Lower lobe of right lung (tissue), 2 donors: Measurements from ENCODE around the gene KLK4. TPM values are rescaled to one million over a fixed set of nuclear protein-coding genes. Genes with fewer than 3 reads are reported as not detected.

Experiments used
- ATAC-seq, 2 donors: fragments of 200-7000 bp; cut with Tn5 transposase; one replicate each; pipeline ENCODE4 v1.9.1; 2020 to 2022; ENCODE audit warnings: mild to moderate bottlenecking in 2 of 2, moderate library complexity in 2 of 2
- DNase-seq: peaks from one replicate; pipeline ENCODE4 v3.0.0-alpha.2; 2020
- H3K27ac ChIP-seq: fragments of 200-600 bp; one replicate; pipeline ENCODE4 v1.8.0; 2022
- H3K27me3 ChIP-seq: fragments of 200-600 bp; one replicate; pipeline ENCODE4 v1.8.0; 2022; ENCODE audit warnings: low read depth
- H3K36me3 ChIP-seq: fragments of 200-600 bp; one replicate; pipeline ENCODE4 v1.8.0; 2022; ENCODE audit warnings: mild to moderate bottlenecking
- H3K4me1 ChIP-seq: fragments of 200-600 bp; one replicate; pipeline ENCODE4 v1.8.0; 2022
- H3K4me3 ChIP-seq: fragments of 200-600 bp; one replicate; pipeline ENCODE4 v1.8.0; 2022; ENCODE audit warnings: mild to moderate bottlenecking
- H3K9me3 ChIP-seq: fragments of 200-600 bp; one replicate; pipeline ENCODE4 v1.8.0; 2022
- intact Hi-C: fragments of 100-400 bp; cut with DNase I; formaldehyde crosslinking; loops from one replicate; pipeline ENCODE4 v1.11.0; 2022
- total RNA-seq: library from RNA; stranded (reverse); fragmentation: NEBNext Ultra II Directional; extraction: Animal tissue kit (Norgen Biotek cat#: 25700); gene quantifications from one replicate; pipeline ENCODE4 v1.2.1, GENCODE V29; 2021
- TF ChIP-seq, protein P1 (sequence below): fragments of 200-600 bp; IDR thresholded peaks from one replicate; pipeline ENCODE4 v1.8.0; 2022; ENCODE audit warnings: antibody characterized with exemption, mild to moderate bottlenecking
- donor health status: DM: no; HTN: yes; CAD: no; lungs with severe emphysema.

Gene KLK4
- total RNA-seq, 1 donor from 2014 or later: not detected

- Histone ChIP-seq H3K27me3 (no peaks in the 10 kb centered on the region), H3K9me3 (no peaks in the 10 kb centered on the region), H3K4me3 (no peak overlapping the region), H3K36me3 (no peaks in the 10 kb centered on the region), H3K4me1 (no peaks in the 10 kb centered on the region), H3K27ac (no peak overlapping the region)
- TF ChIP-seq, protein P1, sequence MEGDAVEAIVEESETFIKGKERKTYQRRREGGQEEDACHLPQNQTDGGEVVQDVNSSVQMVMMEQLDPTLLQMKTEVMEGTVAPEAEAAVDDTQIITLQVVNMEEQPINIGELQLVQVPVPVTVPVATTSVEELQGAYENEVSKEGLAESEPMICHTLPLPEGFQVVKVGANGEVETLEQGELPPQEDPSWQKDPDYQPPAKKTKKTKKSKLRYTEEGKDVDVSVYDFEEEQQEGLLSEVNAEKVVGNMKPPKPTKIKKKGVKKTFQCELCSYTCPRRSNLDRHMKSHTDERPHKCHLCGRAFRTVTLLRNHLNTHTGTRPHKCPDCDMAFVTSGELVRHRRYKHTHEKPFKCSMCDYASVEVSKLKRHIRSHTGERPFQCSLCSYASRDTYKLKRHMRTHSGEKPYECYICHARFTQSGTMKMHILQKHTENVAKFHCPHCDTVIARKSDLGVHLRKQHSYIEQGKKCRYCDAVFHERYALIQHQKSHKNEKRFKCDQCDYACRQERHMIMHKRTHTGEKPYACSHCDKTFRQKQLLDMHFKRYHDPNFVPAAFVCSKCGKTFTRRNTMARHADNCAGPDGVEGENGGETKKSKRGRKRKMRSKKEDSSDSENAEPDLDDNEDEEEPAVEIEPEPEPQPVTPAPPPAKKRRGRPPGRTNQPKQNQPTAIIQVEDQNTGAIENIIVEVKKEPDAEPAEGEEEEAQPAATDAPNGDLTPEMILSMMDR: no peak
- intact Hi-C loops: no loop called here
- ATAC-seq: no peak
- no peak for DNase-seq
Measured at GRCh38 chr19:50947123-50947522, 35.9 kb upstream of the KLK4 start.

- Histone ChIP-seq H3K4me3 (no peak overlapping the region), H3K4me1 (no peaks in the 10 kb centered on the region), H3K9me3 (no peaks in the 10 kb centered on the region), H3K27ac (no peak overlapping the region), H3K36me3 (no peaks in the 10 kb centered on the region), H3K27me3 (no peaks in the 10 kb centered on the region)
- TF ChIP-seq, protein P1: no peak
- intact Hi-C loops: no loop called here
- DNase-seq: no peak
- ATAC-seq: no peak
Measured at GRCh38 chr19:50944795-50945194, 33.6 kb upstream of the KLK4 start.

GRCh38 chr19:50943074-50943828 lies 32.1 kb upstream of the KLK4 start:
- TF ChIP-seq, protein P1: no peak
- no peak overlapping the region for H3K27ac ChIP-seq
- H3K27me3 ChIP-seq: no peaks in the 10 kb centered on the region
- no peaks in the 10 kb centered on the region for H3K36me3 ChIP-seq
- H3K4me1 ChIP-seq: no peaks in the 10 kb centered on the region
- no peak overlapping the region for H3K4me3 ChIP-seq
- intact Hi-C loops: no loop called here
- H3K9me3 ChIP-seq: no peaks in the 10 kb centered on the region
- no peak for ATAC-seq
- DNase-seq: no peak

DNA sequence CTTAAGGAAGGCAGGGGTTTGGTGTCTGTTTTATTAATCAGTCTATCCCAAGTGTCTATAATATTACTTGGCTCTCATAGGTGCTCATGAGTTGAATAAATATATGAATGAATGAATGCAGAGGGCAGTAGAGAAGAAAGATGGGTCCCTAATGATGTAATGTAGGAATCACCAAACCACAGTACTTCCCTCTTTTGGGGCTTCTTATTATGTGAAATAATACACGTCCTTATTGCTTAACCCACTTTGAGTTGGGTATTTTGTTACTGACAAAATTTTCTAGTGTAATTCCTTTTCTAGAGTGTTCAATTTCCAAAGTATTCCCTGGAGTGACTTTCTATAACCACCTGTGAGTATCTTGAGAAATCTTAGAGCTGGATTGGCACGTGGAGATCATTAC lies 28.4 kb upstream of the KLK4 start:
- intact Hi-C loops: no loop called here
- TF ChIP-seq, protein P1: no peak
- DNase-seq: no peak

DNA sequence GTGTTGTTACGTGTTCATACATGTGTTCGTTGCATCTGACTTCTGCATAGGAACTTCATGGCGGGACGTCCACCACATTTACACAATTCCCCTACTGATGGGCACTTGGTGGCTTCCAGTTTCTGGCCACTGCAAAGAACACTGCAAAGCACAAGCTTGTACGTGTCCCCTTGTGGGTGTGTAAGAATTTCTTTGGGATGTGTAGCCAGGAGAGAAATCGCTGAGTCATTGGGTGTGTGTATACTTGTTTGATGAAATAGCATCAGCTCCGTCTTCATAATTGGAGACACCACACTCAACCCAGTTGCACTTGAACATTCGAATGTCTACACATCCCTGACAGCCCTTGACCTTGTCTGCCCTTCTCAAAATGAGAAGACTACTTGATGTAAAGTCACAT lies 22.4 kb upstream of the KLK4 start:
- intact Hi-C loops: no loop called here
- TF ChIP-seq, protein P1: no peak
- peaks cover 22% of the 10 kb centered on the region for H3K27me3 ChIP-seq
- H3K4me1 ChIP-seq: no peaks in the 10 kb centered on the region
- H3K4me3 ChIP-seq: no peak overlapping the region
- no peaks in the 10 kb centered on the region for H3K36me3 ChIP-seq
- no peak for ATAC-seq
- no peak for DNase-seq
- H3K27ac ChIP-seq: no peak overlapping the region
- H3K9me3 ChIP-seq: no peaks in the 10 kb centered on the region

More for the DNA sequence above, 28.4 kb upstream of the KLK4 start:
- Histone ChIP-seq H3K27me3 (no peaks in the 10 kb centered on the region), H3K4me1 (no peaks in the 10 kb centered on the region), H3K36me3 (no peaks in the 10 kb centered on the region), H3K27ac (no peak overlapping the region), H3K9me3 (no peaks in the 10 kb centered on the region), H3K4me3 (no peak overlapping the region)
- no peak for ATAC-seq
